ENCODE data around the gene FANCI. TPM values are rescaled to one million over a fixed set of nuclear protein-coding genes. Genes with fewer than 3 reads are reported as not detected.

The FANCI gene
- total RNA-seq, 2 experiments from 2014 or later = 6.1 to 7.1 TPM

DNA sequence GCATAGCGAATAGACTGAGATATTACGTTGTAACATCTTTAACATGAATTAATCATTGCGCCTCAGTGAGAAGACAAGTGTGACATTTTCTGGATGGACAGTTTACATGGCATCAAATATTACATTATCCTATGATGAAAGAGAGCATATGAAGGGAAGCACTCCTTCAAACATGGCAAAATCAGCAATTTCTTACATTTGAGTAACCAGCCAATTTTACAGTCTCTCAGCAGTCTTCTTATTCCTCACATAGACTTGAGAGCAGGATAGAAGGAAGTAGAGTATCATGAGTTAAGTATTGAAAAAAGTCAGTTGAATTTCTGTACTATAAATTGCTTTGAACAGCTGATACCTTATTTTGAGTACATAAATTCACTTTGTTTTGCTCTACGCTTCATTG, 38.9 kb downstream of the FANCI start:
- POLR2A ChIA-PET = no interaction called here
- Histone ChIP-seq H3K27ac (ENCODE audit: low read depth in 1 of 2, low read length in 2 of 2) (no peak overlapping the region), H3K4me1 (ENCODE audit: insufficient read depth, low read length) (no peaks in the 10 kb centered on the region), H3K36me3 (ENCODE audit: insufficient read depth, low read length) (no peaks in the 10 kb centered on the region), H3K27me3 (ENCODE audit: control insufficient read depth in 1 of 2, insufficient read depth in 2 of 2, low read length in 2 of 2) (no peaks in the 10 kb centered on the region), H3K4me3 (ENCODE audit: low read length) (no peak overlapping the region), H3K9me3 (ENCODE audit: control insufficient read depth in 1 of 2, insufficient read depth in 1 of 2, low read length in 2 of 2) (no peaks in the 10 kb centered on the region)
- H3K4me3 Mint-ChIP-seq = no peak overlapping the region
- intact Hi-C loops (cut with DNase I, micrococcal nuclease) = no loop called here
- DNase-seq (no peak), ATAC-seq (ENCODE audit: poor library complexity) (no peak)
- H3K27me3 Mint-ChIP-seq = no peaks in the 10 kb centered on the region
- no peak overlapping the region for H3K27ac Mint-ChIP-seq
- H3K36me3 Mint-ChIP-seq (ENCODE audit: low read depth) = peaks cover 43% of the 10 kb centered on the region
- TF ChIP-seq, protein P1, sequence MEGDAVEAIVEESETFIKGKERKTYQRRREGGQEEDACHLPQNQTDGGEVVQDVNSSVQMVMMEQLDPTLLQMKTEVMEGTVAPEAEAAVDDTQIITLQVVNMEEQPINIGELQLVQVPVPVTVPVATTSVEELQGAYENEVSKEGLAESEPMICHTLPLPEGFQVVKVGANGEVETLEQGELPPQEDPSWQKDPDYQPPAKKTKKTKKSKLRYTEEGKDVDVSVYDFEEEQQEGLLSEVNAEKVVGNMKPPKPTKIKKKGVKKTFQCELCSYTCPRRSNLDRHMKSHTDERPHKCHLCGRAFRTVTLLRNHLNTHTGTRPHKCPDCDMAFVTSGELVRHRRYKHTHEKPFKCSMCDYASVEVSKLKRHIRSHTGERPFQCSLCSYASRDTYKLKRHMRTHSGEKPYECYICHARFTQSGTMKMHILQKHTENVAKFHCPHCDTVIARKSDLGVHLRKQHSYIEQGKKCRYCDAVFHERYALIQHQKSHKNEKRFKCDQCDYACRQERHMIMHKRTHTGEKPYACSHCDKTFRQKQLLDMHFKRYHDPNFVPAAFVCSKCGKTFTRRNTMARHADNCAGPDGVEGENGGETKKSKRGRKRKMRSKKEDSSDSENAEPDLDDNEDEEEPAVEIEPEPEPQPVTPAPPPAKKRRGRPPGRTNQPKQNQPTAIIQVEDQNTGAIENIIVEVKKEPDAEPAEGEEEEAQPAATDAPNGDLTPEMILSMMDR (IDR thresholded peaks at IDR 0.05) = no peak
- H3K4me1 Mint-ChIP-seq (ENCODE audit: low read depth) = no peaks in the 10 kb centered on the region
- CTCF ChIA-PET = interaction anchor here (1.0 to 2.2 kb wide), 2 partner anchors 76 kb away, joined by 3 to 5 read pairs; no protein-coding TSS in a partner anchor
- no peaks in the 10 kb centered on the region for H3K9me3 Mint-ChIP-seq

DNA sequence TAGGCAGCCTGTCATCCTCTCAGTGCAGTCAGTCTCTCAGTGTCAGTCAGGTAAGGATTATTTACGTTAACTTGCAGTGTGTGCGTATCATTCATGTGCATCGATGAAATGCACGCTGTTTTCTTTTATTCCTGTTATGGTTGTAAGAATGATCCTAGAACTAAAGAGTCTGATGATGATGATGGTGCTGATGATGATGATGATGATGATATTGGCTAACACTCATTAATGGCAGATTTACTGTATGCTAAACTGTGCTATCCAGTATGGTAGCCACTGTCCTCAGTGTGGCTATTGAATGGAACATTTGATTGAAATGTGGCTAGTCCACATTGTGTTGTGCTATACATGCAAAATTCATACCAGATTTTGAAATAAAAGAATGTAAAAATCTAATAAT, 39.4 kb downstream of the FANCI start:
- Histone ChIP-seq H3K27ac (ENCODE audit: low read depth in 1 of 2, low read length in 2 of 2) (no peak overlapping the region), H3K36me3 (ENCODE audit: insufficient read depth, low read length) (no peaks in the 10 kb centered on the region), H3K27me3 (ENCODE audit: control insufficient read depth in 1 of 2, insufficient read depth in 2 of 2, low read length in 2 of 2) (no peaks in the 10 kb centered on the region), H3K9me3 (ENCODE audit: control insufficient read depth in 1 of 2, insufficient read depth in 1 of 2, low read length in 2 of 2) (no peaks in the 10 kb centered on the region), H3K4me1 (ENCODE audit: insufficient read depth, low read length) (no peaks in the 10 kb centered on the region), H3K4me3 (ENCODE audit: low read length) (no peak overlapping the region)
- ATAC-seq (ENCODE audit: poor library complexity) = no peak
- TF ChIP-seq, protein P1 (IDR thresholded peaks at IDR 0.05) = no peak
- no peak overlapping the region for H3K27ac Mint-ChIP-seq
- CTCF ChIA-PET = no interaction called here
- peaks cover 48% of the 10 kb centered on the region for H3K36me3 Mint-ChIP-seq (ENCODE audit: low read depth)
- H3K4me3 Mint-ChIP-seq = no peak overlapping the region
- H3K9me3 Mint-ChIP-seq = no peaks in the 10 kb centered on the region
- no peaks in the 10 kb centered on the region for H3K4me1 Mint-ChIP-seq (ENCODE audit: low read depth)
- POLR2A ChIA-PET = no interaction called here
- intact Hi-C loops (cut with DNase I, micrococcal nuclease) = no loop called here
- H3K27me3 Mint-ChIP-seq = no peaks in the 10 kb centered on the region
- DNase-seq = no peak

DNA sequence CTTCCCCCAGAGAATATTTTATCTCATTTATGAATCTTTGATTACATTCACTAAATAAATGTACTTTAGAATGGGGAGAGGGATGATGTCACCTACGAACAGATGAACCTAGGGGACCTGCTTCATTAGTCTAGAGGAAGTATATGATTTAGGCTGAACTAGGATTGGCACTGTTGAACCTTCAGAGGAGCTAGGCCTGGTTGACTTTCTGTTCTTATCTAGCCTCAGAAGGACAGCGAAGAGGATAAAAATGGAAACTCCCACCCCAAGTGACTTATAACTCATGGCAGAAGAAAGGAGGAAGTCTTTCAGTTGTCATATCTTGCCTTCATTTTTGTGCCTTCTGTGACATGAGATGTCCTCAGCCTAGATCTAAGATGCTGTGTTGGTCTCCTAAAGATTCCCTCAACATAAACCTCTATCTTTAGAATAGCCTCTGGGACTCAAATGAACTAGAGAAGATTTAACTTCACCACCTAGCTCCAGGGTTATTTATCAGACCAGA, 48.2 kb downstream of the FANCI start:
- no peak overlapping the region for H3K27ac ChIP-seq (ENCODE audit: low read depth in 1 of 2, low read length in 2 of 2)
- TF ChIP-seq, protein P1 (IDR thresholded peaks at IDR 0.05) = no peak
- intact Hi-C loops (cut with DNase I, micrococcal nuclease) = no loop called here
- no peak overlapping the region for H3K4me3 Mint-ChIP-seq
- H3K4me3 ChIP-seq (ENCODE audit: low read length) = no peak overlapping the region
- H3K9me3 Mint-ChIP-seq = no peaks in the 10 kb centered on the region
- peaks cover 41% of the 10 kb centered on the region for H3K36me3 Mint-ChIP-seq (ENCODE audit: low read depth)
- no peaks in the 10 kb centered on the region for H3K27me3 Mint-ChIP-seq
- peaks cover 8% of the 10 kb centered on the region for H3K36me3 ChIP-seq (ENCODE audit: insufficient read depth, low read length)
- no peaks in the 10 kb centered on the region for H3K4me1 ChIP-seq (ENCODE audit: insufficient read depth, low read length)
- POLR2A ChIA-PET = no interaction called here
- no peak for DNase-seq
- CTCF ChIA-PET = no interaction called here
- H3K9me3 ChIP-seq (ENCODE audit: control insufficient read depth in 1 of 2, insufficient read depth in 1 of 2, low read length in 2 of 2) = no peaks in the 10 kb centered on the region
- H3K4me1 Mint-ChIP-seq (ENCODE audit: low read depth) = no peaks in the 10 kb centered on the region
- H3K27me3 ChIP-seq (ENCODE audit: control insufficient read depth in 1 of 2, insufficient read depth in 2 of 2, low read length in 2 of 2) = no peaks in the 10 kb centered on the region
- ATAC-seq (ENCODE audit: poor library complexity) = no peak
- H3K27ac Mint-ChIP-seq = no peak overlapping the region

Measured in CD4-positive, alpha-beta T cell (primary cell).